ENCODE data around the gene SNED1. TPM values are rescaled to one million over a fixed set of nuclear protein-coding genes. Genes with fewer than 3 reads are reported as not detected.
A peak's percentile ranks its signal among the peaks of the same experiment; 100 is the strongest.

Gene SNED1
- total RNA-seq, 2 experiments from 2014 or later: 0.91 to 1.0 TPM

- Mint-ChIP-seq H3K9me3 (no peaks in the 10 kb centered on the region), H3K36me3 (no peaks in the 10 kb centered on the region), H3K4me1 (no peaks in the 10 kb centered on the region), H3K27ac (no peak overlapping the region), H3K4me3 (no peak overlapping the region), H3K27me3 (no peaks in the 10 kb centered on the region)
- DNase-seq: no peak
Observed at GRCh38 chr2:240981871-240982800, 16.3 kb upstream of the SNED1 start.

DNA sequence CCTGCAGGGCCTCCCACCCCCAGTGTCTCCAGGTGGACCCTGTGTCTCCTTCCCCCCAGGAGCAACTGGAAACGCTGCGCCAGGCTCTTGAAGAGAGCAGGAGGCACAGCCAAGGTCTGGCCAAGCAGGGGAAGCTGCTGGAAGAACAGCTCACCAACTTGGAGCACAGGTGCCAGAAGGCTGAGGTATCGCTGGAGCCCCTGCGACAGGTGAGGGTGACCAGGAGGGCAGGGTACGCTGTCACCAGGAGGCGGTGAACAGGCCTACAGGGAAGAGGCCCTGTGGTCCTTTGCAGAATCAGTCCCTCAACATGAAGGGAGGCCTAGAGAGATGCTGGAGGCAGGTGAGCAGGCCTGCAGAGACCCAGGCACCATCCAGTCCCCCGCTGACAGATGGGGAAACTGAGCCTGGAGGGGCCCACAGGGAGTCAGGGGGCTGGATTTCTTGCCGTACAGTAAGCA lies 15.6 kb upstream of the SNED1 start:
- H3K4me1 Mint-ChIP-seq: no peaks in the 10 kb centered on the region
- no peaks in the 10 kb centered on the region for H3K36me3 Mint-ChIP-seq
- no peak overlapping the region for H3K4me3 Mint-ChIP-seq
- no peaks in the 10 kb centered on the region for H3K27me3 Mint-ChIP-seq
- no peak overlapping the region for H3K27ac Mint-ChIP-seq
- H3K9me3 Mint-ChIP-seq: no peaks in the 10 kb centered on the region
- no peak for DNase-seq

GRCh38 chr2:240983361-240983995 lies 14.9 kb upstream of the SNED1 start:
- DNase-seq: peak; percentile 69
- H3K9me3 Mint-ChIP-seq: no peaks in the 10 kb centered on the region
- H3K27ac Mint-ChIP-seq: no peak overlapping the region
- no peaks in the 10 kb centered on the region for H3K27me3 Mint-ChIP-seq
- H3K4me3 Mint-ChIP-seq: no peak overlapping the region
- H3K4me1 Mint-ChIP-seq: no peaks in the 10 kb centered on the region
- H3K36me3 Mint-ChIP-seq: no peaks in the 10 kb centered on the region

GRCh38 chr2:240983996-240984498 lies 14.4 kb upstream of the SNED1 start:
- Mint-ChIP-seq H3K9me3 (no peaks in the 10 kb centered on the region), H3K36me3 (no peaks in the 10 kb centered on the region), H3K4me3 (no peak overlapping the region), H3K4me1 (no peaks in the 10 kb centered on the region), H3K27ac (no peak overlapping the region), H3K27me3 (no peaks in the 10 kb centered on the region)
- no peak for DNase-seq

- no peaks in the 10 kb centered on the region for H3K27me3 Mint-ChIP-seq
- no peak overlapping the region for H3K4me3 Mint-ChIP-seq
- no peak for DNase-seq
- no peaks in the 10 kb centered on the region for H3K9me3 Mint-ChIP-seq
- no peak overlapping the region for H3K27ac Mint-ChIP-seq
- no peaks in the 10 kb centered on the region for H3K36me3 Mint-ChIP-seq
- no peaks in the 10 kb centered on the region for H3K4me1 Mint-ChIP-seq
Observed at GRCh38 chr2:240985881-240986786, 12.3 kb upstream of the SNED1 start.

GRCh38 chr2:240986787-240987411 lies 11.5 kb upstream of the SNED1 start:
- H3K27me3 Mint-ChIP-seq: no peaks in the 10 kb centered on the region
- H3K4me1 Mint-ChIP-seq: no peaks in the 10 kb centered on the region
- H3K9me3 Mint-ChIP-seq: no peaks in the 10 kb centered on the region
- H3K4me3 Mint-ChIP-seq: no peak overlapping the region
- no peak overlapping the region for H3K27ac Mint-ChIP-seq
- no peaks in the 10 kb centered on the region for H3K36me3 Mint-ChIP-seq
- no peak for DNase-seq

- Mint-ChIP-seq H3K4me1 (no peaks in the 10 kb centered on the region), H3K27me3 (no peaks in the 10 kb centered on the region), H3K9me3 (no peaks in the 10 kb centered on the region), H3K4me3 (no peak overlapping the region), H3K27ac (no peak overlapping the region), H3K36me3 (no peaks in the 10 kb centered on the region)
- DNase-seq: no peak
Observed at GRCh38 chr2:240987588-240987987, 10.8 kb upstream of the SNED1 start.

DNA sequence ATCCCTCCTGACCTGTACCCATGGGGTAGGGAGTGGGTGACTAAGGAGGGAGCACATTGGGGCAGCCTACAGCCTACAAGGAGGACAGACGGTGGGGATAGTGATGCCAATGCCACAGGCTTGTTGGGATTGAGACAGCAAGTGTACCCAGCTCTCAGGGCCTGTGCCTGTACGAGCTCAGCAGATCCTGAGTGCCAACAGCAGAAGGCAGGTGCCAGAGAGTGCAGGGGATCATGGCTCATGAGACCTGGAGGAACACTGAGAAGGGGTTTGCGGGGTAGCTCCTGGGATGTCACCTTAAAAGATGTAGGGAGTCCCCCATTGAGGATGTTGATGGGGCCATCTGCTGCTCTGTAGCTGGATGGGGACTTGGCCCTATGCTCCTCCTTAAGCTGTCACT lies 10.3 kb upstream of the SNED1 start:
- Mint-ChIP-seq H3K36me3 (no peaks in the 10 kb centered on the region), H3K27me3 (no peaks in the 10 kb centered on the region), H3K9me3 (no peaks in the 10 kb centered on the region), H3K27ac (no peak overlapping the region), H3K4me1 (peaks cover 3% of the 10 kb centered on the region), H3K4me3 (no peak overlapping the region)
- DNase-seq: no peak

GRCh38 chr2:240988571-240989271 lies 9.7 kb upstream of the SNED1 start:
- no peak overlapping the region for H3K4me3 Mint-ChIP-seq
- DNase-seq: no peak

GRCh38 chr2:240989451-240990265 lies 8.8 kb upstream of the SNED1 start:
- Mint-ChIP-seq H3K27me3 (no peaks in the 10 kb centered on the region), H3K9me3 (no peaks in the 10 kb centered on the region), H3K4me3 (no peak overlapping the region), H3K27ac (no peak overlapping the region), H3K36me3 (no peaks in the 10 kb centered on the region), H3K4me1 (peaks cover 3% of the 10 kb centered on the region)
- DNase-seq: no peak

More at GRCh38 chr2:240988571-240989271, 9.7 kb upstream of the SNED1 start:
- H3K27me3 Mint-ChIP-seq: no peaks in the 10 kb centered on the region
- no peak overlapping the region for H3K27ac Mint-ChIP-seq
- no peaks in the 10 kb centered on the region for H3K9me3 Mint-ChIP-seq
- H3K36me3 Mint-ChIP-seq: no peaks in the 10 kb centered on the region
- H3K4me1 Mint-ChIP-seq: peaks cover 3% of the 10 kb centered on the region

GRCh38 chr2:240990266-240990529 lies 8.2 kb upstream of the SNED1 start:
- no peak overlapping the region for H3K4me3 Mint-ChIP-seq
- H3K36me3 Mint-ChIP-seq: no peaks in the 10 kb centered on the region
- no peaks in the 10 kb centered on the region for H3K27me3 Mint-ChIP-seq
- no peaks in the 10 kb centered on the region for H3K9me3 Mint-ChIP-seq
- H3K27ac Mint-ChIP-seq: no peak overlapping the region
- DNase-seq: no peak
- peaks cover 3% of the 10 kb centered on the region for H3K4me1 Mint-ChIP-seq

- Mint-ChIP-seq H3K4me1 (peaks cover 3% of the 10 kb centered on the region), H3K9me3 (no peaks in the 10 kb centered on the region), H3K36me3 (no peaks in the 10 kb centered on the region), H3K27me3 (no peaks in the 10 kb centered on the region), H3K27ac (no peak overlapping the region), H3K4me3 (no peak overlapping the region)
- no peak for DNase-seq
Observed at GRCh38 chr2:240990726-240991377, 7.6 kb upstream of the SNED1 start.
